Ishikawa (cell line): ENCODE results near the gene ZNF296.

ENCODE experiments used
- CREB1 ChIP-seq: IDR thresholded peaks from 2 replicates; pipeline ENCODE4 v1.6.1; 2012; ENCODE audit warnings: low read depth
- EGR1 ChIP-seq: IDR thresholded peaks from 2 replicates; pipeline ENCODE4 v1.6.1; 2012
- FOXM1 ChIP-seq: IDR thresholded peaks from 2 replicates; pipeline ENCODE4 v1.6.1; 2012; ENCODE audit warnings: low read depth, borderline replicate concordance
- MAX ChIP-seq: IDR thresholded peaks from 2 replicates; pipeline ENCODE4 v1.6.1; 2012
- RAD21 ChIP-seq: IDR thresholded peaks from 2 replicates; pipeline ENCODE4 v1.6.1; 2012; ENCODE audit warnings: low read depth
- TCF12 ChIP-seq: IDR thresholded peaks from 2 replicates; pipeline ENCODE4 v1.6.1; 2012; ENCODE audit warnings: low read depth
- TEAD4 ChIP-seq: IDR thresholded peaks from 2 replicates; pipeline ENCODE4 v1.6.1; 2012
- YY1 ChIP-seq: IDR thresholded peaks from 2 replicates; pipeline ENCODE4 v1.6.1; 2012; ENCODE audit warnings: low read depth
- TF ChIP-seq, protein P1 (sequence below): IDR thresholded peaks from 2 replicates; pipeline ENCODE4 v1.6.1; 2012; ENCODE audit warnings: low read depth, mild to moderate bottlenecking

DNA sequence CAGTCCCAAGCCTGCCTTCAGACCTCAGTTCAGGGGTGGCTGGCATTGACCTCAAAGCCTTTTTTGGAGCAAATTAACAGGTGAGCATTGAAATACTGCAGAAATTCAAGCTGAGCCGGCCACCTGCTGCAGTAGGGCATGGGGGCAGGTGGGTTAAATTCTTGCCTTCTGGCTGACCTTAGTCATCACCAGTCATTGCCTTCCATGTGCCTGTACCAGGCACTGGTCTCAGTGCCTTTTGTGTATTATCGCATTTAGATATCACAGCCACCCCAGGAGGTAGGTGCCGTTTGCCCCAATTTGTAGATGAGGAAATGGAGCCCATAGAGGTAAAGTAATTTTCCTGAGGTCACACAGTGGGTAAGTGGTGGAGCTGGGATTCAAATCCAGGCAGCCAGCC lies 23.9 kb upstream of the ZNF296 start:
- TF ChIP-seq TCF12 (no peak), EGR1 (no peak), FOXM1 (no peak), CREB1 (no peak), YY1 (no peak), RAD21 (no peak), MAX (no peak), TEAD4 (no peak)
- TF ChIP-seq, protein P1, sequence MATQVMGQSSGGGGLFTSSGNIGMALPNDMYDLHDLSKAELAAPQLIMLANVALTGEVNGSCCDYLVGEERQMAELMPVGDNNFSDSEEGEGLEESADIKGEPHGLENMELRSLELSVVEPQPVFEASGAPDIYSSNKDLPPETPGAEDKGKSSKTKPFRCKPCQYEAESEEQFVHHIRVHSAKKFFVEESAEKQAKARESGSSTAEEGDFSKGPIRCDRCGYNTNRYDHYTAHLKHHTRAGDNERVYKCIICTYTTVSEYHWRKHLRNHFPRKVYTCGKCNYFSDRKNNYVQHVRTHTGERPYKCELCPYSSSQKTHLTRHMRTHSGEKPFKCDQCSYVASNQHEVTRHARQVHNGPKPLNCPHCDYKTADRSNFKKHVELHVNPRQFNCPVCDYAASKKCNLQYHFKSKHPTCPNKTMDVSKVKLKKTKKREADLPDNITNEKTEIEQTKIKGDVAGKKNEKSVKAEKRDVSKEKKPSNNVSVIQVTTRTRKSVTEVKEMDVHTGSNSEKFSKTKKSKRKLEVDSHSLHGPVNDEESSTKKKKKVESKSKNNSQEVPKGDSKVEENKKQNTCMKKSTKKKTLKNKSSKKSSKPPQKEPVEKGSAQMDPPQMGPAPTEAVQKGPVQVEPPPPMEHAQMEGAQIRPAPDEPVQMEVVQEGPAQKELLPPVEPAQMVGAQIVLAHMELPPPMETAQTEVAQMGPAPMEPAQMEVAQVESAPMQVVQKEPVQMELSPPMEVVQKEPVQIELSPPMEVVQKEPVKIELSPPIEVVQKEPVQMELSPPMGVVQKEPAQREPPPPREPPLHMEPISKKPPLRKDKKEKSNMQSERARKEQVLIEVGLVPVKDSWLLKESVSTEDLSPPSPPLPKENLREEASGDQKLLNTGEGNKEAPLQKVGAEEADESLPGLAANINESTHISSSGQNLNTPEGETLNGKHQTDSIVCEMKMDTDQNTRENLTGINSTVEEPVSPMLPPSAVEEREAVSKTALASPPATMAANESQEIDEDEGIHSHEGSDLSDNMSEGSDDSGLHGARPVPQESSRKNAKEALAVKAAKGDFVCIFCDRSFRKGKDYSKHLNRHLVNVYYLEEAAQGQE, result no peak
